Uterus (tissue), 2 donors: ENCODE results near the gene ZIC1.

Experiments used
- CTCF ChIP-seq, 4 experiments: fragments of 200-600 bp in 2 of 4; fragments of 450-650 bp in 2 of 4; sonication (generic) in 2 of 4; IDR thresholded peaks; one replicate each; pipeline ENCODE4 v1.5.1; 2016 to 2019; ENCODE audit warnings: antibody characterized with exemption in 4 of 4, mild to moderate bottlenecking in 2 of 4, moderate library complexity in 1 of 4
- POLR2A ChIP-seq, 2 donors: fragments of 450-650 bp; IDR thresholded peaks; one replicate each; pipeline ENCODE4 v1.6.1; 2016; ENCODE audit warnings: antibody characterized with exemption in 2 of 2, mild to moderate bottlenecking in 1 of 2, moderate library complexity in 1 of 2

DNA sequence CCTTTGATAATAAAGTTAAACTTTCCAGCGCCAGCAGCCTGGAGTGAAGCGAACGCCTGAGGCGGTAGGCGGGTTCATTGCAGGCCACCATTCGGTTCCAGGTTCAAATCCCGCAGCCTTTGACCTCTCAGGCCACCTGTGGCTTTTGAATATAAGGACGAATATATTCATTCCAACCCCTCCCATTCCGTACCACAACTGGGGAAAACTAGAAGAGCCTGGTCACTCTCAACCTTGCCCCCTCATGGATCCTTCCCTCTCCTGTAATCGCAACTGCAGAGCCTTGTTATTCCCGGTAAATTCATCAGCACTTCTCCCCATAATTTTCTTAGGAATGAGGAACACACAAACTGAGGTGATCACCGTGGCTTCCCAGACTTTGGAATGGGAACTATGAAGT, 38.0 kb upstream of the ZIC1 start:
- no peak for TF ChIP-seq CTCF (IDR thresholded peaks at IDR 0.05)
- no peak for TF ChIP-seq POLR2A (IDR thresholded peaks at IDR 0.05)
